Measurements from ENCODE around the gene NSUN2.

GRCh38 chr5:6582507-6583048, 50.3 kb downstream of the NSUN2 start:
- TF ChIP-seq POLR2AphosphoS5 (IDR thresholded peaks at IDR 0.05; ENCODE audit: low read depth, low read length), result no peak
- no peak for TF ChIP-seq POLR2A (IDR thresholded peaks at IDR 0.05; ENCODE audit: low read depth, low read length)
